Thyroid gland (tissue), 4 donors: ENCODE results near the gene NHERF2. TPM values are rescaled to one million over a fixed set of nuclear protein-coding genes. Genes with fewer than 3 reads are reported as not detected.

Experiments used
- DNase-seq, 2 donors: peaks; one replicate each; pipeline ENCODE4 v3.0.0-alpha.2; 2019
- H3K27ac ChIP-seq, 3 donors: fragments of 200-600 bp; sonication (generic); 1 replicate in 2 of 3; 2 replicates in 1 of 3; pipeline ENCODE4 v1.5.1; 2016 to 2019; ENCODE audit warnings: mild to moderate bottlenecking in 1 of 3, moderate library complexity in 1 of 3
- H3K27me3 ChIP-seq: fragments of 200-600 bp; sonication (generic); one replicate; pipeline ENCODE4 v1.5.1; 2019
- H3K36me3 ChIP-seq, 2 donors: fragments of 200-600 bp; sonication (generic); one replicate each; pipeline ENCODE4 v1.5.1; 2016 to 2019
- H3K4me1 ChIP-seq, 2 donors: fragments of 200-600 bp; sonication (generic); one replicate each; pipeline ENCODE4 v1.5.1; 2017 to 2019
- H3K4me3 ChIP-seq, 3 donors: fragments of 200-600 bp; sonication (generic); replicated peaks in 1 of 3; 1 replicate in 2 of 3; 2 replicates in 1 of 3; pipeline ENCODE4 v1.5.1; 2016; ENCODE audit warnings: mild to moderate bottlenecking in 1 of 3
- H3K9me3 ChIP-seq: fragments of 200-600 bp; sonication (generic); one replicate; pipeline ENCODE4 v1.5.1; 2017
- CTCF ChIP-seq, 6 experiments: fragments of 200-600 bp in 3 of 6; fragments of 450-650 bp in 3 of 6; sonication (generic) in 3 of 6; IDR thresholded peaks; one replicate each; pipeline ENCODE4 v1.5.1; 2016 to 2019; ENCODE audit warnings: antibody characterized with exemption in 6 of 6, mild to moderate bottlenecking in 2 of 6, inconsistent platforms in 1 of 6, moderate library complexity in 1 of 6
- POLR2A ChIP-seq, 2 donors: fragments of 450-650 bp; IDR thresholded peaks; one replicate each; pipeline ENCODE4 v1.6.1; 2017; ENCODE audit warnings: antibody characterized with exemption in 2 of 2, mild to moderate bottlenecking in 2 of 2, moderate library complexity in 1 of 2
- WGBS, 2 donors: methylation state at CpG; one replicate each; pipeline ENCODE4 v1.1.5; 2017; 5-methylcytosine and 5-hydroxymethylcytosine counted together
- intact Hi-C: fragments of 100-400 bp; cut with DNase I; formaldehyde crosslinking; loops from one replicate; pipeline ENCODE4 v1.15.1; 2023
- total RNA-seq, 4 donors: library from RNA; depleted of rRNA; stranded (reverse); fragments of >200 nt; gene quantifications; one replicate each; pipeline ENCODE4 v1.2.3, GENCODE V29; 2016

NHERF2 gene
- total RNA-seq, 4 donors from 2014 or later: 73.8 to 146 (median 81.6) TPM

GRCh38 chr16:2048116-2048543 is 21.4 kb downstream of the NHERF2 start:
- Histone ChIP-seq H3K27me3 (no peaks in the 10 kb centered on the region), H3K36me3 (peaks cover under 1 to 7% of the 10 kb centered on the region in 2 donors), H3K4me1 (peaks cover 20 to 36% of the 10 kb centered on the region in 2 donors), H3K4me3 (peak overlapping the region; percentile 9 to 96 (median 87)), H3K27ac (peak overlapping the region in 2 of 3 donors; percentile 66 to 77), H3K9me3 (no peaks in the 10 kb centered on the region)
- DNase-seq: no peak
- TF ChIP-seq CTCF (IDR thresholded peaks at IDR 0.05) (peak in 1 of 6 experiments; percentile 0), POLR2A (IDR thresholded peaks at IDR 0.05) (no peak)
- intact Hi-C loops: no loop called here
- 2 to 17% methylated on average over 3 to 15 of the region's 30 CpGs for WGBS, 2 donors

- Histone ChIP-seq H3K4me3 (no peak overlapping the region), H3K27ac (no peak overlapping the region), H3K9me3 (no peaks in the 10 kb centered on the region), H3K4me1 (peaks cover 16 to 36% of the 10 kb centered on the region in 2 donors), H3K27me3 (no peaks in the 10 kb centered on the region), H3K36me3 (peaks cover 10 to 20% of the 10 kb centered on the region in 2 donors)
- 96 to 100% methylated on average over 3 to 10 of the region's 21 CpGs for WGBS, 2 donors
- TF ChIP-seq POLR2A (IDR thresholded peaks at IDR 0.05) (no peak), CTCF (IDR thresholded peaks at IDR 0.05) (no peak)
- intact Hi-C loops: no loop called here
- no peak for DNase-seq
Measured at GRCh38 chr16:2053211-2053610, 26.5 kb downstream of the NHERF2 start.

GRCh38 chr16:2053897-2054296 is 27.2 kb downstream of the NHERF2 start:
- peaks cover 16 to 35% of the 10 kb centered on the region in 2 donors for H3K4me1 ChIP-seq
- no peaks in the 10 kb centered on the region for H3K27me3 ChIP-seq
- no peaks in the 10 kb centered on the region for H3K9me3 ChIP-seq
- intact Hi-C loops: no loop called here
- H3K36me3 ChIP-seq: peaks cover 10 to 20% of the 10 kb centered on the region in 2 donors
- H3K4me3 ChIP-seq: no peak overlapping the region
- H3K27ac ChIP-seq: peak overlapping the region in 1 of 3 donors; percentile 10
- DNase-seq: no peak
- no peak for TF ChIP-seq POLR2A (IDR thresholded peaks at IDR 0.05)
- 91 to 96% methylated on average over 12 to 14 of the region's 17 CpGs for WGBS, 2 donors

GRCh38 chr16:2054543-2055245 is 28.0 kb downstream of the NHERF2 start:
- TF ChIP-seq POLR2A (IDR thresholded peaks at IDR 0.05): no peak
- TF ChIP-seq CTCF (IDR thresholded peaks at IDR 0.05): no peak
- Histone ChIP-seq H3K27ac (peak overlapping the region in 2 of 3 donors; percentile 17 to 50), H3K4me1 (peaks cover 16 to 32% of the 10 kb centered on the region in 2 donors), H3K9me3 (no peaks in the 10 kb centered on the region), H3K4me3 (no peak overlapping the region), H3K36me3 (peaks cover 10 to 20% of the 10 kb centered on the region in 2 donors), H3K27me3 (no peaks in the 10 kb centered on the region)
- peak; percentile 83 to 86 for DNase-seq
- 73 to 85% methylated on average over 10 to 12 of the region's 29 CpGs for WGBS, 2 donors
- intact Hi-C loops: no loop called here

- Histone ChIP-seq H3K36me3 (peaks cover 10 to 18% of the 10 kb centered on the region in 2 donors), H3K9me3 (no peaks in the 10 kb centered on the region), H3K4me1 (peaks cover 16 to 32% of the 10 kb centered on the region in 2 donors), H3K4me3 (no peak overlapping the region), H3K27ac (peak overlapping the region in 2 of 3 donors; percentile 75 to 78), H3K27me3 (no peaks in the 10 kb centered on the region)
- no peak for DNase-seq
- 85 to 89% methylated on average over 11 to 13 of the region's 15 CpGs for WGBS, 2 donors
- peak in 1 of 6 experiments; percentile 8 for TF ChIP-seq CTCF (IDR thresholded peaks at IDR 0.05)
- TF ChIP-seq POLR2A (IDR thresholded peaks at IDR 0.05): no peak
- intact Hi-C loops: no loop called here
Measured at GRCh38 chr16:2056077-2056476, 29.4 kb downstream of the NHERF2 start.
